H1 (cell line): ENCODE measurements around the gene PRKN. TPM values are rescaled to one million over a fixed set of nuclear protein-coding genes. Genes with fewer than 3 reads are reported as not detected.

Source experiments
- polyA plus RNA-seq, 7 experiments: library from polyadenylated mRNA; depleted of rRNA in 3 of 7; stranded (reverse) in 5 of 7; unstranded in 2 of 7; fragments of >200 nt in 5 of 7; fragments of 200-250 nt in 2 of 7; gene quantifications; 1 replicate in 5 of 7; 2 replicates in 1 of 7; 4 replicates in 1 of 7; pipeline versions ENCODE4 v1.2.1 to v1.2.3, GENCODE V29; 2011 to 2013; ENCODE audit warnings: missing spikeins in 2 of 7, mixed read lengths in 2 of 7
- total RNA-seq: library from RNA; stranded (reverse); fragmentation: NEBNext Ultra II Directional; extraction: Animal tissue kit (Norgen Biotek cat#: 25700); gene quantifications from 2 replicates; pipeline ENCODE4 v1.2.1, GENCODE V29; 2021
- TF ChIP-seq, protein P1 (sequence below): fragments of 300-600 bp; sonication (generic); IDR thresholded peaks from 2 replicates; pipeline ENCODE4 v1.7.1; 2012; ENCODE audit warnings: low read length, moderate library complexity, mild to moderate bottlenecking, inconsistent platforms; ENCODE audit not compliant: insufficient replicate concordance

Gene PRKN
- total and polyA plus RNA-seq, 2 of the 8 experiments (the other 6 are each of a cell fraction or from before 2014, with no cell fraction given) = 0.13 to 0.29 TPM

DNA sequence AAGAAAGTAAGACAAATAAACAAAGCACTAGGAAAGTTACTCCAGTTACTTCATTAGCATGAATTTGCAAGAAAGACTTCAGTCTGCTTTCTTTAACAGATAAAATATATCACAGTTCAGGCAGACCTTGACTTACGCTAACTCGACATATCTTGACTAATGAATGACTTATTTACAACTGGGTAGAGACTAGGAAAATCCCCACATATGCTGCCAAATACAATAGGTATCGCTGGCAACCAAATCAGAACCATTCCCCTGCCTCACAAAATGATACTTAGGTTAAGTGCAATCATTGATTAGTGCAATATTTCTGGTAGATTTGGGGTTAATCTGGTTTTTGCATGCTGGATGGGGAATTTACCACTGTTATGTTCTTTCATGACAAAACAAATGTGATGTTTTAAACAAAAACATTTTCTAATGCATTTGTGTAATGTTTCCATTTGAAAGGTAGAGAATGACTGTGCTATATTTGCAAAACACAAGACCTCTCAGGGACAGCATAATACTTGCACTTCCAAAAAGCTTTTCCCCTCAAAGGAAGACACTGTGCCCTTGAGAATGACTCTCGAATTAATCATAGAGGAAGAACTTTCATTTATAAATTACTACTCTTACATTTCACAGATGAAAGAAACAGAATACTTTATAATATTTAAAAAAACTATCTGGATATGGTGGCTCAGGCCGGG lies 101.6 kb downstream of the PRKN start (continued):
- TF ChIP-seq, protein P1, sequence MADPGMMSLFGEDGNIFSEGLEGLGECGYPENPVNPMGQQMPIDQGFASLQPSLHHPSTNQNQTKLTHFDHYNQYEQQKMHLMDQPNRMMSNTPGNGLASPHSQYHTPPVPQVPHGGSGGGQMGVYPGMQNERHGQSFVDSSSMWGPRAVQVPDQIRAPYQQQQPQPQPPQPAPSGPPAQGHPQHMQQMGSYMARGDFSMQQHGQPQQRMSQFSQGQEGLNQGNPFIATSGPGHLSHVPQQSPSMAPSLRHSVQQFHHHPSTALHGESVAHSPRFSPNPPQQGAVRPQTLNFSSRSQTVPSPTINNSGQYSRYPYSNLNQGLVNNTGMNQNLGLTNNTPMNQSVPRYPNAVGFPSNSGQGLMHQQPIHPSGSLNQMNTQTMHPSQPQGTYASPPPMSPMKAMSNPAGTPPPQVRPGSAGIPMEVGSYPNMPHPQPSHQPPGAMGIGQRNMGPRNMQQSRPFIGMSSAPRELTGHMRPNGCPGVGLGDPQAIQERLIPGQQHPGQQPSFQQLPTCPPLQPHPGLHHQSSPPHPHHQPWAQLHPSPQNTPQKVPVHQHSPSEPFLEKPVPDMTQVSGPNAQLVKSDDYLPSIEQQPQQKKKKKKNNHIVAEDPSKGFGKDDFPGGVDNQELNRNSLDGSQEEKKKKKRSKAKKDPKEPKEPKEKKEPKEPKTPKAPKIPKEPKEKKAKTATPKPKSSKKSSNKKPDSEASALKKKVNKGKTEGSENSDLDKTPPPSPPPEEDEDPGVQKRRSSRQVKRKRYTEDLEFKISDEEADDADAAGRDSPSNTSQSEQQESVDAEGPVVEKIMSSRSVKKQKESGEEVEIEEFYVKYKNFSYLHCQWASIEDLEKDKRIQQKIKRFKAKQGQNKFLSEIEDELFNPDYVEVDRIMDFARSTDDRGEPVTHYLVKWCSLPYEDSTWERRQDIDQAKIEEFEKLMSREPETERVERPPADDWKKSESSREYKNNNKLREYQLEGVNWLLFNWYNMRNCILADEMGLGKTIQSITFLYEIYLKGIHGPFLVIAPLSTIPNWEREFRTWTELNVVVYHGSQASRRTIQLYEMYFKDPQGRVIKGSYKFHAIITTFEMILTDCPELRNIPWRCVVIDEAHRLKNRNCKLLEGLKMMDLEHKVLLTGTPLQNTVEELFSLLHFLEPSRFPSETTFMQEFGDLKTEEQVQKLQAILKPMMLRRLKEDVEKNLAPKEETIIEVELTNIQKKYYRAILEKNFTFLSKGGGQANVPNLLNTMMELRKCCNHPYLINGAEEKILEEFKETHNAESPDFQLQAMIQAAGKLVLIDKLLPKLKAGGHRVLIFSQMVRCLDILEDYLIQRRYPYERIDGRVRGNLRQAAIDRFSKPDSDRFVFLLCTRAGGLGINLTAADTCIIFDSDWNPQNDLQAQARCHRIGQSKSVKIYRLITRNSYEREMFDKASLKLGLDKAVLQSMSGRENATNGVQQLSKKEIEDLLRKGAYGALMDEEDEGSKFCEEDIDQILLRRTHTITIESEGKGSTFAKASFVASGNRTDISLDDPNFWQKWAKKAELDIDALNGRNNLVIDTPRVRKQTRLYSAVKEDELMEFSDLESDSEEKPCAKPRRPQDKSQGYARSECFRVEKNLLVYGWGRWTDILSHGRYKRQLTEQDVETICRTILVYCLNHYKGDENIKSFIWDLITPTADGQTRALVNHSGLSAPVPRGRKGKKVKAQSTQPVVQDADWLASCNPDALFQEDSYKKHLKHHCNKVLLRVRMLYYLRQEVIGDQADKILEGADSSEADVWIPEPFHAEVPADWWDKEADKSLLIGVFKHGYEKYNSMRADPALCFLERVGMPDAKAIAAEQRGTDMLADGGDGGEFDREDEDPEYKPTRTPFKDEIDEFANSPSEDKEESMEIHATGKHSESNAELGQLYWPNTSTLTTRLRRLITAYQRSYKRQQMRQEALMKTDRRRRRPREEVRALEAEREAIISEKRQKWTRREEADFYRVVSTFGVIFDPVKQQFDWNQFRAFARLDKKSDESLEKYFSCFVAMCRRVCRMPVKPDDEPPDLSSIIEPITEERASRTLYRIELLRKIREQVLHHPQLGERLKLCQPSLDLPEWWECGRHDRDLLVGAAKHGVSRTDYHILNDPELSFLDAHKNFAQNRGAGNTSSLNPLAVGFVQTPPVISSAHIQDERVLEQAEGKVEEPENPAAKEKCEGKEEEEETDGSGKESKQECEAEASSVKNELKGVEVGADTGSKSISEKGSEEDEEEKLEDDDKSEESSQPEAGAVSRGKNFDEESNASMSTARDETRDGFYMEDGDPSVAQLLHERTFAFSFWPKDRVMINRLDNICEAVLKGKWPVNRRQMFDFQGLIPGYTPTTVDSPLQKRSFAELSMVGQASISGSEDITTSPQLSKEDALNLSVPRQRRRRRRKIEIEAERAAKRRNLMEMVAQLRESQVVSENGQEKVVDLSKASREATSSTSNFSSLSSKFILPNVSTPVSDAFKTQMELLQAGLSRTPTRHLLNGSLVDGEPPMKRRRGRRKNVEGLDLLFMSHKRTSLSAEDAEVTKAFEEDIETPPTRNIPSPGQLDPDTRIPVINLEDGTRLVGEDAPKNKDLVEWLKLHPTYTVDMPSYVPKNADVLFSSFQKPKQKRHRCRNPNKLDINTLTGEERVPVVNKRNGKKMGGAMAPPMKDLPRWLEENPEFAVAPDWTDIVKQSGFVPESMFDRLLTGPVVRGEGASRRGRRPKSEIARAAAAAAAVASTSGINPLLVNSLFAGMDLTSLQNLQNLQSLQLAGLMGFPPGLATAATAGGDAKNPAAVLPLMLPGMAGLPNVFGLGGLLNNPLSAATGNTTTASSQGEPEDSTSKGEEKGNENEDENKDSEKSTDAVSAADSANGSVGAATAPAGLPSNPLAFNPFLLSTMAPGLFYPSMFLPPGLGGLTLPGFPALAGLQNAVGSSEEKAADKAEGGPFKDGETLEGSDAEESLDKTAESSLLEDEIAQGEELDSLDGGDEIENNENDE = peak; percentile 42
